Stimulated activated CD4-positive, alpha-beta T cell treated with anti-CD3 and anti-CD28 coated beads, Interleukin-4, amount 100 ng/mL, for 1 hour (primary cell): ENCODE data around the gene ZBTB7C.
A peak's percentile ranks its signal among the peaks of the same experiment; 100 is the strongest.
"Not testable (repeated sequence)": the region's sequence is repeated elsewhere in the genome, so short reads cannot be mapped to it uniquely, and the experiment has no call there.

ENCODE experiments used
- DNase-seq: peaks from one replicate; pipeline ENCODE4 v3.0.0-alpha.2; 2020

The ZBTB7C gene

DNA sequence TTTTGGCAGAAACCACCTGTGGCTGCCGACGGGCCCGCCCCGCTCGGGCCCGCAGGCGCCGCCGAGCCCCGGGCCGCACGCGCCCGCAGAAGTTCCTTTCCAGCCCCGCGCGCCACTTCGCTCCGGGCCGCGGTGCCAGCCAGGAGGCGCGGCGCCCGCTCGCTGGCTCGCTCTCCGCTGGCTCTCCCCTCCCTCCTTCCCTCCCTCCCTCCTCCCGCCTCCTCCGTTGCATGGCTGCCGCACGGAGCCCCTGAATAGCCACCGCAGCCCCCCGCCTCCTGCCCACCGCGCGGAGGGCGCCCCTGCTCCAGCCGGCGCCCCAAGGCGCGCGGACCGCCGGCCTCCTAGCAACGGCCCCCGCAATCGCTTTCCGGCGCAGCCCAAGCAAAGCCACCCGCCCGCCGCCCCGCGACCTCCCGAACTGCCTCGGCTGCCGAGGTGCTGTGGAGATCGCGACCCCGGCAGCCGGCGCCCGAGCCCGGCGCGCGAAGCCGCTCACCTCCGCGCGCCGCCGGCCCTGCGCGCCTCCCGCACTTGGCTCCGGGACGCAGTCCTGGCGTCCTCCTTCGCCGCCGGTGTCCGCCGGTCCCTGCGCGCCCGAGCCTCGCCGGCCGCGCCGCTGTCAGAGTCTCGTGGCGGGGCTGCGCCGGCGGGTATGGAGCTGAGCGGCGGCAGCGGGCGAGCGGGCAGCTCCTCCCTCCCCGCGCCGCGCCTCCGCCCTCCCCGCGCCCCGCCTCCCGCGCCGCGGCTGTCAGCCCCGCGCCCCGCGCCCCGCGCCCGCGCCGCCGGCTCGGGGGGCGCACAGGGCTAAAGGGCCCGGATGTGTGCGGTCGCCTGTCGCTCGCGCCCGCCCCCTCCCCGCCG lies at the start of gene ZBTB7C:
TSS of gene ZBTB7C (minus strand) at position 657 of the 864 bp plus-strand sequence.
- peak; percentile 21 for DNase-seq

DNA sequence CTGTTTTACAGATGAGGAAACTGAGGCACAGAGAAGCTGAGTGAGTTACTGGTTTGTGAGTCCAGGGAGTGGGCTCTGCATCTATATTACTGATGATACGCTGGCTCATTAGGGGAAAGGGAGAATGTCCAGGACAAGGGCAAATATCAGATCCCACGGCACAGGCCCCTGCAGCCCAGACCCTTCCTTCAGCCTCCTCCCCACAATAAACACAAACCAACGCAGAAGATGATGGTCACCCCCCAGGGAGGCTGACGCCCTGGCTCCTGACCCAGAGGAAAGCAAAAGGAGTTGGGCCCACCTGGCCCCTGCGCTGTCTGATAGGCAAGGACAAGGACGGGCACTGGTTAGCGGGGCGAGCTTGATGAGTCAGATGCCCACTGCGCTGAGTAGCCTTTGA lies 47.7 kb upstream of the ZBTB7C start:
- DNase-seq = no peak

DNA sequence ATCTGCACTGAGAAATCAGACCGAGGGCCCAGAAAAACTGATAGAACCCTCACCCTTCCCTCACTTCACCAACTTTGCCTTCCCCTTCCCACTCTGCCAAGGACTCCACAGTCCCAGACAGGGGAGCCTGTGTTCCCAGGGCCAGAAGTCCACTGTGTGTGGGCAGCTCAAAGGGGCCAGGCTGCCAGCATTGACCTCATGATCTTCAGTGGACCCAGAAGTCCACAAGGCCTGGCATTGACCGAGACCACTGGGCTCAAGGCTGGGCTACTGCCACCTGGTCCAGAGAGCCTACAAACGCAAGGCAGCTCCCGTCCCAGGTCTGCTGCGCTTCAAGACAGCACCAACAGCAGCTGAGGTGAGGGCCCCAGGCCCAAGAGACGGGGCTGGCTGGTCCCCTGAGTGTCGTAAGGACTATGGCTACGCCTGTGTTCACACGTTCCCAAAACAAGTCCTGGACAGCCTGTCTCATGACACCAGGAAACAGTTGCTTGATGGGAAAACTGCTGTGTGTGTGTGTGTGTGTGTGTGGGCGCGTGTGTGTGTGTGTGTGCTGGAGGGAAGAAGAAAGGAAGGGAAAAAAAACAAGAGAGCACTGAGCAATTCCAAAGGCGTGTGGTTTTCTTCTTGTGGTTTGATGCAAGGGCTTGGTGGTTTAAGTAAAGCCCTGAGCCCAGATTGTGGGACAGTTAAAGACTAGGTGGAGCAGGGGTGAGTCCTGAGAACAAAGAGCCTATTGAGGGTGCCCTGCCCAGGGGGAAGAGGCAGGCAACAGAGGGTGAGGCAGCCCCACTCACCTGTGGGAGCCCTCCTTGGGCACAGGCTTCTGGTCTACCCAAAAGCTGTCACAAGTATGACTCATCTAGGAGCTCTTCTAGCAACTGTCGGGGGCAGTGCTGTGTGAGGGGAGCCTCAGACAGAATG lies 46.6 kb upstream of the ZBTB7C start:
- DNase-seq = peak; percentile 24

DNA sequence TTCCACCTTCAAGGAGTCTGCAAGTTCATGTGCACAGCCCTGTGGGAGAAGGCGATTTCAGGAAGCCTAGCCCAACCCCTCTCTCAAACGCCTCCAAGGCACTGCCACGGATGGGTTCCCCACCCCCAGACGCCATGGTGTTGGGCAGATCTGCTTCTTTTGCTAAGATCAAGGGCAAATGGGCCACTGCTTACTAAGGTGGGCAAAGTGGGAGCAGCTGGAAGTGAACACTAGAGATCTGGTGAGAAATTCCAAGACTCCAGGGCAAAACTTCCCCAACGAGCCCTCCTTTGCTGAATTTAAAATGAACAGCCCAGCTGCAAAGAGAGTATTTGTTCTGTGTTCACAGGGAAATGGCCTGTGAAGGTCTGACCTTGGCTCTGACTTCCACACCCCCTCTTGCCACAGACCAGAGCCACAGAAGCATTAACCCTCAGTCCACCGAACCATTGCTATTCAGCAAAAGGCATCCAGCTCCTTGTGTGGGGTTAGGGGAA lies 45.1 kb upstream of the ZBTB7C start:
- no peak for DNase-seq

DNA sequence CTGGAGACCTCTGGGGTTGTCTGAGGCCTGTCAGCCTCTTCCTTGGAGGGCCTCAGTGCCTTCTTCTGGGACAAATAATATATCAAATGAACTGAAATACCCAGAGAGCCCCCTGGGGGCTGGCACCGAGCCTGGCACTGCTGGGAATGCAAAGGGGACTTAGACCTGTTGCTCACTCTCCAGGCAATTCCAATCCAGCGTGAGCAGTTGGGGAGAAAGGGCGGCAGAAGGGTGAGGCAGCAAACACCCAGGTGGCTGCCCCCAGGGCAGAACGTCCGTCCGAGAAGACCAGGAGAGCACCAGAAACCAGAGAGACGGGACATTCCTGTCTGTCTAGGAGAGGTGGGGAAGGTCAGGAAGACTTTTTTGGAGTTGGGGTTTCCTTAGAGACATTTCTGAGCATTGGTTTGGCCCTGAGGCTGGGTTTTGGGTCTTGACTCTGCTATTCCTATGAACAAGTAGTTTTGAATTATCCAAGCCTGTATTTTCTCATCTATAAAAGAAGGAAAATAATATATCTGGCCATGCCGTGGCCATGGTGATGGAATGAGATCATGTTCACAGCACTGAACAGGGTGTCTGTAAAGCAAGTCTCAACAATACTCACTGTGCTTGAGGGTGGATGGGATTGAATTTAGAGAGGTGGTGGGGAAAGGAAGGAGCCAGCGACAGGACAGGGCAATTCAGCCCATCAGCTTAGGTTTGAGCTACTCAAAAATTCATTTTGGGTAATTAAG lies 44.3 kb upstream of the ZBTB7C start:
- no peak for DNase-seq

DNA sequence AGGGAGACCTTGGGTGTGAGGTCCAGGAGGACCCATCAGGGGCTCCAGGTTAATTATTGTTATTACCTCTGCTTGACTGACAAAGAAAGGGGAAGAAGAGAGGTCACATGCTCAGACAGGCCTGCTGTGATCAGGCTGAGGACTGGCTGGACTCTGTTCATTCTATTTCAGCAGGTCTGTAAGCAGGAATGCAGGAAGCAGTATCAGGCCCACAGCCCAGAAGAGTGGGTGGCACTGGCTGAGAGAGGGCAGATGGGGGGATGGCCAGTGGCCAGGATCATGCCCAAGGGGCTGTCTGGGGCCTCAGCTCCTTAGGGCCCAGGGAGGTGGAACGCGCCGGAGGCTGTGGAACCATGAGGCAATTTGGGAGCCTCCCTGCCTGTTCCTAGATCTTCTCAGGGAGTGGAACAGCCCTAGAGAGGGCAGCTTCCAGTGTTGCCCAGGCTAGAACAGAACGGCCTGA lies 43.7 kb upstream of the ZBTB7C start:
- DNase-seq = no peak

DNA sequence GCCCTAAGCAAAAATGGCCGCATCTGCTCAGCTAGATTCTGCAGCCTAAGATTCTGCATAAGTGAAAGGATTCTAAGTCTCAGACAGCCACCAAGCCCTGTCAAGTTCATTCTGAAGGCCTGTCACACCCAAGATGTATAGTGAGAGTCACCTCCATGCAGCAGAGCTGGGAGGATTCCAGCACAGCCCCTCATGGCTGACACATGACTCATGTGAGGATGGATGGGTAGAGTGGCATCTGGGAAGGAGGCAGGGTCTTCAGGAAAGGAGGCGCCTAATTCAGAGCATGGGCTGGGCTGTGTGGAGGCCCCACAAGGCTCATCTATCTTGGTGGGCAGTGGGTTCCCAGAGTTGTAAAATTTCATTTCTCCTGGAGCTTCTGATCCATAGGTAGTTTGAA lies 41.5 kb upstream of the ZBTB7C start:
- DNase-seq = no peak

DNA sequence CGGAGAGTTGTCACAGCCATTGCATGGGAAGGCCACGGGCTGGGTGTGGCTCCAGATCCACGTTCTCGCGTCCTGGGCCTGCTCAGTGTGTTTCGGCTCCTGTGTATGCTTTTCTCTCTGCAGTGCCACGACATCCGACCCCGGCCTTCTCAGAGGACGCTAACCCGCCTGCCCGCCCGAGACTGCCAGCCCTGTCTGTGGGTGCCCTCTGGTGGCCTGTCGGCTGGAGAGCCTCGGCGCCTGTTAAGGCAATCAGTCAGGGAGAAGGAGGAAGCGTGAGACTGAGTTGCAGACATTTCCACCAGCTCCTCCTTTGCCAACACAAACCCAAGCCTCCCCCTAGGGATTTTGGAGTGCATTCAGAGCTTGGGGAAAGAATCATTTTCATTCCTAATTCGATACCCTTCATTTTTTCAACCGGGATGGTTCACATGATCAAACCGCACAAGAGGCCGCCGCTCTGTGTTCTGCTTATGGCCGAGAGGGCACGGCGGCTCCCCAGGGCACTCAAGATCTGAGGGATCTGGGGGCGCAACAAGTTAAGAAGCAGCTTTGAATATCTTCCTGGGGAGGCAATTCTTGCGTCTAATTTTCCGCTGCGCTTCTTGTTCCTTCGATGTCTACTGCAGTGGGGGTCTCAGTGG lies 37.5 kb upstream of the ZBTB7C start:
- DNase-seq = peak; percentile 71

DNA sequence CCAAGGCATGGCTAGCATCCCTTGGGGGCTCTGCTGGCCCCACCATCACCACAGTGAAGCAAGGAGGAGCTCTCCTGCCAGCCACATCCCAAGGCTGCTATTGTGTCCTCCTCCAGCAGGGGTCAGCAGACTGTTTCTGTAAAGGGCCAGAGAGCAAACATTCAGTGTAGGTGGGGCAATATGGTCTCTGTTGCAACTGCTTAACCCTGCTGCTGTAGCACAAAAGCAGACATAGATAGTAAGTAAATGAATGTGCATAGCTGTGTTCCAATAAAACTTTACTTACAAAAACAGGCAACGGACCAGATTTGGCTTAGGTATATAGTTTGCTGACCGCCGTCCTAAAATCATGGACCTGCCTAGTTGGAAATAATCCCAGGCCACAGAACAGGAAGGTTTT lies 36.4 kb upstream of the ZBTB7C start:
- DNase-seq = peak; percentile 70

DNA sequence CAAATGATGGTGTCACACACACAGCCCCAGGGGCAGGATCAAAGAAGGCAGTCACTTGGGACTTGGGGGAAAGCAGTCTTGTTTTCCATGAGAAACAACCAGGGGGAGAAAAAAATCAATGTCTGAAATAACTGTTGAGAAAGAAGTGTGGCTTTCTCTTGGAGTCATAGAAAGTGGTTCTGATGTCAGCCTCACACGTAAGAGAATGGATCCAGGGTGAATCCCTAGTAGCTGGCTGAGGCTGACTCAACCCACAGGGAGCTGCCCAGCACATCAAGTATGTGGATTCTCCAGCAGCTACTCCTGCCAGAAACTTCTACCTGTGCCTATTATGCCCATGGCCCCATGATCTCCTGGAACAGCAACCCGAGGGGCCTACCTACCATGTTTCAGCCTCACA lies 33.6 kb upstream of the ZBTB7C start:
- no peak for DNase-seq

DNA sequence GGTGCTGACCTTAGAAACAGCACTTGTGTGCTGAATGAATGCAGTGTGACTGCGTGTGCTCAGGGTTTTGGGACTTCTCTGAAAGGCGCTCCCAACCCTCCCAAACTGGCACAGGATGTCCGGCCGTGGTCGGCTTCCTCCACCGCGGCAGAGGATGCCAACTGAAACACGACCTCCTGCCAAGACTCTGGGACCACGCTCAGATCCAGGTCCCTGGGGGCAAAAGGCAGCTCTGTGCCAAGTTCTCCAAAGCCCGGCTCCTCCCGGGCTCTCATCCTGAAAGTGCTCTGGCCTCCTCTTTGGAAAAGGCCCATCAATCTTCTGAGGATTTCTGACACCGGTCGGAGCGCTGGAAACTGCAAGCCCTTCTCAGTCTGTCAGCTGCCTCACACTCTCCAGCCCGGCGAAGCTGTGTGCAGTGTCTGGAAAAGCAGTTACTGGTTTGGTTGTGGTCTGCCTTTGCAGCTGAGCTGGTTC lies 32.3 kb upstream of the ZBTB7C start:
- DNase-seq = no peak

DNA sequence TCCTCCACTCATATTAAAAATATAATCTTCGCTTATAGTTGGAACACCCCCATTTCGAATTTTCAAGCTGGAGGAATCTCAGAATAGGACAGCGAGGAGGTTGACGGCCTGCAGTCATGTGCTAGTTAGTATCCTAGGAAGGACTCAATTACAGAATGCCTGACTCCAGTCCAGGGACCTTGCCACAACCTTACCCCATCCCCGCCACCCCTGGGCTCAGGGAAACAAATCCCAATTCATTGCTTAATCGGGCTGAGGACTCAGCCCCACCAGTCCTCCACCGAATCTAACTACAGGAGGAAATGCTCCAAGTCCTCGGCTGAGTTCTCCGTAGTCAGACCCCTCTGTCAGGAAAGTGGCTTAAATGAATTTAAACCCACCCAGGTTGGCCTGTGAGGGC lies 31.7 kb upstream of the ZBTB7C start:
- no peak for DNase-seq

DNA sequence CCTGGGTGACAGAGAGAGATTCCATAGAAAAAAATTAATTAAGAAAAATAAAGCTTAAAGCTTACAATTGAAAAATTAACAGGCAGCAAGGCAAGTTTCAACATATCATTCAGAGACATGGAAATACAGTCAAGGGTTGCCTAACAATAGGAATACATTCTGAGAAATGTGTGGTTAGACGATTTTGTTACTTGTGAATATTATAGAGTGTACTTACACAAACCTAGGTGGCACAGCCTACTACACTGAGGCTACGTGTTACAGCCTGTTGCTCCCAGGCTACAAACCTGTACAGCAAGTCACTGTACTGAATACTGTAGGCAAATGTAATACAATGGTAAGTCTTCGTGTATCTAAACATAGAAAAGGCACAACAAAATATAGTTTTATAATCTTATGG lies 27.7 kb upstream of the ZBTB7C start:
- DNase-seq = no peak

DNA sequence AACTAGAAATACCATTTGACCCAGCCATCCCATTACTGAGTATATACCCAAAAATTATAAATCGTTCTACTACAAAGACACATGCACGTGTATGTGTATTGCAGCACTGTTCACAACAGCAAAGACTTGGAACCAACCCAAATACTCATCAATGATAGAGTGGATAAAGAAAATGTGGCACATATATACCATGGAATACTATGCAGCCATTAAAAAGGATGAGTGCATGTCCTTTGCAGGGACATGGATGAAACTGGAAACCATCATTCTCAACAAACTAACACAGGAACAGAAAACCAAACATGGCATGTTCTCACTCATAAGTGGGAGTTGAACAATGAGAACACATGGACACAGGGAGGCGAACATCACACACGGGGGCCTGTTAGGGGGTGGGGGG lies 25.2 kb upstream of the ZBTB7C start:
- DNase-seq = not testable (repeated sequence)

DNA sequence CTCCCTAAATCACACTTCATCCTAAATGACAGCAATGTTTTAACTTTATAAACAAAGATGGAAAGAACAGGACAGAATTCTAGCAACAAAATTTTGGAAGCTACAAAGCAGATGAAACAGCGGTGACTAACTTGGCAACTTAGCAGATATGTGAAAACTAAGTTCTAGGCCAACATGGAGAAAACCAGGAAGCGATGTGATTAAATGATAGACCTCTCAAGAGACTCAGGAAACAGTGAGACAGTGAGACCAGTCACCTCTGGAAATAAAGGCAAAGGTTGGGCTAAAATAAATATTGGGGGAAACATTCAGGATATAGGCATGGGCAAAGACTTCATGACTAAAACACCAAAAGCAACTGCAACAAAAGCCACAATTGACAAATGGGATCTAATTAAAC lies 24.4 kb upstream of the ZBTB7C start:
- no peak for DNase-seq

DNA sequence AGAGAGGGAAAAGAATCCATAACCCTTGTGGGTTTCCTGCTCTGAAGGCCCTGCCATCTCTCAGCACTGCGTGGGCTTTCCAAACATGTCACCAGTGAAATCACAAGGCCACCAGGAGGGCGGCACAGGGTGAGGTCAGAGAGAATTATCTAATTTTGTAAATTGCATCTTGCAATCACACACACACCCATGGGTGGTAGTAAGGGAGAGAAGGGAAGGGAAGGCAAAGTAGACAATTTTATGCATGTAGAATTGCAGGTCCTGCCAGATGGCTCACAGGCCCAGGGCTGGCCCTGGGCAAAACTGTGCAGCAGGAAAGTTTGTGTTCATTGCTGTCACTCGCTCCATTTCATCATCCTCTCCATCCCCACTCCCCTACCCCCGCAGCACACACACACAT lies 21.0 kb upstream of the ZBTB7C start:
- no peak for DNase-seq

DNA sequence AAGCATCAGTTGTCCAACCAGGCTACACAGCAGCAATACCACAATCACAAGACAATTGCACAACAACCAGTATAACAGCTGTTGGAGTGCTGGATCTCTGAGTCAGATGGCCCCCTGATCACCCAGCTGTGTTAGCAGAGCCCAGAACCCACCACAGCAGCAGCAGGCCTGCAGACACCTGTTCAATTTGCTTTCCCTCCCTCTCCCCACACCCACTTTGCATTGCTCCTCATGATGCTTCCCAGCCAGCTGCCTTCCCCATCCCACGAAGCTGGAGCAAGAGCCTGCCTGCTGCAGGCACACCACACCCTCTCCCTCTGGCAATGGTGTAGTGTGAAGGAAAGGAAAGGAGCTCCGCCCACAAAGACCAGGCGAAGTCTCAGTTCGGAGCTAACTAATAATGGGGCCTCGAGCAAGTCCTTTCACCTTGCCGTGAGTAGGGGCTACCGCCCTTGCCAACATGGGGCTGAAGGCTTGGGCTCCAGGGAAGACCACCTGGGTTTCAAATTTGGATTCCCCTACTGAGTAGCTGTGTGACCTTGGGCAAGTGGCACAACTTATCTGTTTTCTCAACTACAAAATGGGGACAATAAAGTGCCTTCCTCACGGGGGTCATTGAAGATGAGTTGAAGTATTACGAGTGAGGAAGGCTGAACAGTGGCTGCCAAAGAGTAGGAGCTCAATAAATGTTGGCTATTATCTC lies 19.4 kb upstream of the ZBTB7C start:
- no peak for DNase-seq

DNA sequence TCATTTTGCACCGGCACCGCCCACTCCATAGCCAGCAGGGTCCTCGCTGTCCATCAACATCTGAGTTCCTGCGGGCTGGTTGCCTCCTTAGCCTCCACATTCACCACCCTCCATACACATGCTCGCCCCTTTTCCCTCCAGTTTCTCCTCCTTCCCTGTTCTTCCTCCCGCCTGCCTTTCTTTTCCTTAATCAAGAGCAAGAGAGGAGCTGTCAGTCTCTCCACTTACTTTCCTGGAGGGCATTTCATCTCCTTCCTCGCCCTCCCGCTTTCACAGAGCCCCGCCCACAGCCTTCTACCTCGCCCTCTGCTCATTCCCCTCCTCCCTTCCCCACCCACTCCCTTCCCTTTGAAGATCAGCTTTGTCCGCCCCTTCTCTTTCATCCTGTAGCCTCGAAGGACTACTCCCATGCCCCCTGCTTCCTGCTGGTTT lies 13.8 kb upstream of the ZBTB7C start:
- DNase-seq = no peak

DNA sequence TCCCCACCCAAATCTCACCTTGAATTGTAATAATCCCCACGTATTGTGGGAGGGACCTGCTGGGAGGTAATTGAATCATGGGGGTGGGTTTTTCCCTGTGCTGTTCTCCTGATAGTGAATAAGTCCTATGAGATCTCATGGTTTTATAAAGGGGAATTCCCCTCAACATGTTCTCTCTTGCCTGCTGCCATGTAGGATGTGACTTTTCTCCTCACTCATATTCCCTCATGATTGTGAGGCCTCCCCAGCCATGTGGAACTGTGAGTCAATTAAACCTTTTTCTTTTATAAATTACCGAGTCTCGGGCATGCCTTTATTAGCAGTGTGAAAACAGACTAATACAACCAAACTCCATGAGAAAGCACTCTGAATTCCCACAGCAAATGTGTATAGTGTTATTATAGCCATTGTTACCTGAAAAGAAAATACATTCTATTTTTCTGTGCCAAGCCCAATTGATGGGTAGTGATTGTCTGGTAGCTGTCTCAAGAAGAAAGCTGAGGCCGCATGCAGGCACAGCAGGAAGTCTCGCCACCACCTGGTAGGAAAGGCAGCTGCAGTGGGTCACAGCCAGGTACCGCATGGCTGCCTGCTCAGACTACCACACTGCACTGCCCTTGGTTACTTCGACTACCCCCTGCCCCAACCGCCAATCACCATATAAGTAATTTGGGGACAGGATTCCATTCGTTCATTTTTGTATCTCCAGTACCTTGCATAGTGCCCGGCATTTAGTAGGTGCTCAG lies 10.3 kb upstream of the ZBTB7C start:
- DNase-seq = no peak

DNA sequence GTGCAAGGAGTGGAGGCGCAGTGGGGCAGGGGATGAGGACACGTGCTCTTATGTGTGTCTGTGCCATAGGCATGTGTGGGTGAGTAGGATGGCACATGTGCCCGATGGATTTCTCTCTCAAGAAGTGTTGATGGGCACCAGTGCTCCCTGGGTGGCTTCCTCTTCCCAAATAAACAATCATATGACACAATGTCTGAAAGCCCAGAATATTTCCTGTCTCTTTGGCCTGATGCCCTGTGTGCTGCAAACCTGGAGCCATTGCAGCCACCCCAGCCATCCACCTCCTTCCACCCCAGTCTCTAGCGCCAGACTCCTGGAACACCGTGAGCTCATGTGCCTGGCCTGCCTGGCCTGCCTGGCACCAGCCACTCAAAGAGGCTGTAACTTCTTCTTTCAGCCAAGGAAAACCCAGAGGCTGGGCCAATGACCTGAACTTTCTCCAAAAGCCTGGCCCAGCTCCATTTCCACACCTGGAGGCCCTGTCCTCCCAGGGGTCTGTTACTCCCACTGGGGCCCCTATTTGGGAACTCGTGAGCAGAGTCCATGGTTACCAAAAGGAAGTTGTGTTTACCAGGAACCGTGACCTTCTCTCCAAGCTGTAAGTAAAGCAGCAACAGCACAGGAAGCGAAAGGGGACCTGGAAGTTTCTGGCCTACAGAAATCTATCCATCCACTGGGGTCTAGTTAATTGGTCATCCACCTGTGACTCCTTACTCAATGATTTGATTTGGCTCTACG lies 9.5 kb upstream of the ZBTB7C start:
- no peak for DNase-seq
